ENCODE results near the gene BAZ1B.
"Not testable (repeated sequence)": the region's sequence is repeated elsewhere in the genome, so short reads cannot be mapped to it uniquely, and the experiment has no call there.

The BAZ1B gene

DNA sequence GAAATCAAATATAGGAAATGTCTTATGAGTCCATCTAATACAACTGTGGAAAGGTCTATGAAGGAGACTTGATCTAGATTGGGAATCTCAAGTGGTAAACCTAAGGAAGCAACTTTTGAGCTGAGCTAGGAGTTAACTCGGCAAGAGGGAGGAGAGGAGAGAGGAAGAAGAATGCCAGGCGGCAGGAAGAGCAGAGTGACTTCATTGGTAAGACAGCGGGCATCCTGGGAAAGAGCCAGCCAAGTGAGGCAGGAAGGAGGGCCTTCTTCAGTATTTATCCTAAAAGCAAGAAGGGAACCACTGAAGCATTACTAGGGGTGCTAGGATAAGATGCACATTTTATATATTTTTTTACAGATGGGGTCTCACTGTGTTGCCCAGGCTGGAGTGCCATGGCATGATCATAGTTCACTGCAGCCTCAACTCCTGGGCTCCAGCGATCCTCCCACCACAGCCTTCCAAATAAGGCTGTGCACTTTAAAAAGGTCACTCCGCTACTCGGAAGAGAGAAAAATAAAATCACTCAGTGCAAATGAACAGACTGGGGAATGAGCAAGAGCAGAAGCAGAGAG is 33.4 kb upstream of the BAZ1B start:
- DNase-seq (ENCODE audit: insufficient read length, low spot score), result no peak
- no peak for FAIRE-seq
- TF ChIP-seq, protein P1, sequence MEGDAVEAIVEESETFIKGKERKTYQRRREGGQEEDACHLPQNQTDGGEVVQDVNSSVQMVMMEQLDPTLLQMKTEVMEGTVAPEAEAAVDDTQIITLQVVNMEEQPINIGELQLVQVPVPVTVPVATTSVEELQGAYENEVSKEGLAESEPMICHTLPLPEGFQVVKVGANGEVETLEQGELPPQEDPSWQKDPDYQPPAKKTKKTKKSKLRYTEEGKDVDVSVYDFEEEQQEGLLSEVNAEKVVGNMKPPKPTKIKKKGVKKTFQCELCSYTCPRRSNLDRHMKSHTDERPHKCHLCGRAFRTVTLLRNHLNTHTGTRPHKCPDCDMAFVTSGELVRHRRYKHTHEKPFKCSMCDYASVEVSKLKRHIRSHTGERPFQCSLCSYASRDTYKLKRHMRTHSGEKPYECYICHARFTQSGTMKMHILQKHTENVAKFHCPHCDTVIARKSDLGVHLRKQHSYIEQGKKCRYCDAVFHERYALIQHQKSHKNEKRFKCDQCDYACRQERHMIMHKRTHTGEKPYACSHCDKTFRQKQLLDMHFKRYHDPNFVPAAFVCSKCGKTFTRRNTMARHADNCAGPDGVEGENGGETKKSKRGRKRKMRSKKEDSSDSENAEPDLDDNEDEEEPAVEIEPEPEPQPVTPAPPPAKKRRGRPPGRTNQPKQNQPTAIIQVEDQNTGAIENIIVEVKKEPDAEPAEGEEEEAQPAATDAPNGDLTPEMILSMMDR (IDR thresholded peaks at IDR 0.05; ENCODE audit: insufficient read depth, missing control alignments), result no peak

DNA sequence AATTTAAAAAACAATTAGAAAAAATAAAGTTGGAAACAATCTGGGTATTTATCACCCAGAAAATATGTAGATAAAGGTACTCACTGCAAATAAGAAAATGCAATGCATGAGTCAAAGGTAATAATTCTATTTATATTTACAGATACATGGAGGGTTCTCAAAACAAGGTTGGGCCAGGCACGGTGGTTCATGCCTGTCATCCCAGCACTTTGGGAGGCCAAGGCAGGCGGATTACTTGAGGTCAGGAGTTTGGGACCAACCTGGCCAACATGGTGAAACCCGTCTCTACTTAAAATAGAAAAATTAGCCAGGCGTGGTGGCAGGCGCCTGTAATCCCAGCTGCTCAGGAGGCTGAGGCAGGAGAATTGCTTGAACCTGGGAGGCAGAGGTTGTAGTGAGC is 28.0 kb upstream of the BAZ1B start:
- FAIRE-seq; DNase-seq (ENCODE audit: insufficient read length, low spot score): not testable (repeated sequence)

DNA sequence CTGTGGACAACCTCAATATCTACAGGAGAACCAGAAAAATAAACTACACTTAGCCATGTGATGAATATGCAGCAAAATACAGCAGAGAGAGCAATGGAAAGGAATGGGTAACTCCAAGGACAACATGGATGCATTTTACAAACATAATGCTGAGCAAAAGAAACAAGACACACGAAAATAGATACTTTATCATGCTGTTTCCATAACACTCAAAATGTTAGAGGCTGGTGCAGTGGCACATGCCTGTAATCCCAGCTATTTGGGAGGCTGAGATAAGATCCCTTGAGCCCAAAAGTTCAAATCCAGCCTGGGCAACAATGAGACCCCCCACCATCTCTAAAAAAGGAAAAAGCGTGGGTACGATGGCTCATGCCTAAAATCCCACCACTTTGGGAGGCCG is 27.1 kb upstream of the BAZ1B start:
- DNase-seq (ENCODE audit: insufficient read length, low spot score) (no peak), FAIRE-seq (no peak)
- TF ChIP-seq, protein P1 (IDR thresholded peaks at IDR 0.05; ENCODE audit: insufficient read depth, missing control alignments), result no peak

DNA sequence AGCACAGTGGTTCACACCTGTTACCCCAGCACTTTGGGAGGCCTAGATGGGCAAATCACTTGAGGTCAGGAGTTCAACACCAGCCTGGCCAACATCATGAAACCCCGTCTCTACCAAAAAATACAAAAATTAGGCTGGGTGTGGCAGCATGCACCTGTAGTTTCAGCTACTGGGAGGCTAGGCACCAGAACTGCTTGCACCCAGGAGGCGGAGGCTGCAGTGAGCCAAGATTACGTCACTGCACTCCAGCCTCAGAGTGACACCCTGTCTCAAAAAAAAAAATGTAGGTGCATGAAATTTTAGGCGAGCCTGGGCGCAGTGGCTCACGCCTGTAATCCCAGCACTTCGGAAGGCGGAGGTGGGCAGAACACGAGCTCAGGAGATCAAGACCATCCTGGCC is 25.7 kb upstream of the BAZ1B start:
- no peak for FAIRE-seq
- TF ChIP-seq, protein P1 (IDR thresholded peaks at IDR 0.05; ENCODE audit: insufficient read depth, missing control alignments), result no peak
- no peak for DNase-seq (ENCODE audit: insufficient read length, low spot score)

DNA sequence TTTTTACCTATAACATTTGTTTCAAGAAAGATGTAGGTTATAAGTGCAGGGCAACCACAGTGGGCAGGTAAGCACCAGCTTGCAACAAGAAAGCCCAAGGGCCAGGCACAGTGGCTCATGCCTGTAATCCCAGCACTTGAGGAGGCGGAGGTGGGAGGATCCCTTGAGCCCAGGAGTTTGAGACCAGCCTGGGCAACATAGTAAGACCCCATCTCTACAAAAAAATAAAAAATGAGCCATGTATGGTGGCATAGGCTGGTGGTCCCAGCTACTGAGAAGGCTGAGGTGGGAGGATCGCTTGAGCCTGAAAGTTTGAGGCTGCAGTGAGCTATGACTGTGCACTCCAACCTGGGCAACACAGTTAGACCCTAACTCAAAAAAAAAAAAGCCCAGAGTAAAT is 22.6 kb upstream of the BAZ1B start:
- DNase-seq (ENCODE audit: insufficient read length, low spot score) (no peak), FAIRE-seq (no peak)
- TF ChIP-seq, protein P1 (IDR thresholded peaks at IDR 0.05; ENCODE audit: insufficient read depth, missing control alignments), result no peak

DNA sequence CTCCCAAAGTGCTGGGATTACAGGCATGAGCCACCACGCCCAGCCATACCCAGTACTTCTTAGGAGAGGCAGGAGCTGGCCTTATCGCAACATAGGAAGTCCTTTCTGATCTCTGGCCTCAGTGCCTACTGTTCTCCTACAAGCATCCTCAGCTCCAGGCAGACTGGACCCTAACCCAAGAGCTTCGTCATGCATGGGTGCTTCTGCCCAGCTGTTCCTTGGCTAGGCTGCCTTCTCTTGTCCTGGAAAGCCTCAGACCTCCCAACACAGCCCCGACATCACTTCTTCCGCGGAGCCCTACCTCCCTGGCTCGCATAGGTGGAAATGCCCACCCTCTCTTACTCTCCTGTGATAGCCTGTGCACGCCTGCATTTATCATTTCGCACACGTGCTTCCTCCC is 19.6 kb upstream of the BAZ1B start:
- FAIRE-seq (no peak), DNase-seq (ENCODE audit: insufficient read length, low spot score) (no peak)
- TF ChIP-seq, protein P1 (IDR thresholded peaks at IDR 0.05; ENCODE audit: insufficient read depth, missing control alignments), result no peak

DNA sequence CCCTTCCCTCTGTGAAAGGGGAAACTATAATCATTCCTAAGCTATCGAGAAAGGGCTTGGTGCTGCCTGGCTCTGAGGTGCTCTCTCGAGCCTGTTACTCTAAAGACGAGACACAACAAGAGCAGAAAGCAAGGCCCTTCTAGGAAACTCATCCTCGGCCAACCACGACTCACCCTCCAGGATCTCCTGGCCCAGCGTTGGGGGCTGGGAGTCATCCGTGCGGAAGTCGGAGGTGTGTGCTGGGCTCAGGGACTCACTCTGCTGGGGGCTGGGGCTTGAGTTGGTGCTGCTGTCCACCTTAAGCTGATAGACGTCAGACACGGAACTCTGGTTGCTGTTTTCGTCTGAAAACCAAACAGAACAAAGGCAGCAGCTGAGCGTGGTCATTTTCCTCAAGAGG is 17.6 kb upstream of the BAZ1B start:
- TF ChIP-seq, protein P1 (IDR thresholded peaks at IDR 0.05; ENCODE audit: insufficient read depth, missing control alignments), result no peak
- DNase-seq (ENCODE audit: insufficient read length, low spot score) (no peak), FAIRE-seq (no peak)

DNA sequence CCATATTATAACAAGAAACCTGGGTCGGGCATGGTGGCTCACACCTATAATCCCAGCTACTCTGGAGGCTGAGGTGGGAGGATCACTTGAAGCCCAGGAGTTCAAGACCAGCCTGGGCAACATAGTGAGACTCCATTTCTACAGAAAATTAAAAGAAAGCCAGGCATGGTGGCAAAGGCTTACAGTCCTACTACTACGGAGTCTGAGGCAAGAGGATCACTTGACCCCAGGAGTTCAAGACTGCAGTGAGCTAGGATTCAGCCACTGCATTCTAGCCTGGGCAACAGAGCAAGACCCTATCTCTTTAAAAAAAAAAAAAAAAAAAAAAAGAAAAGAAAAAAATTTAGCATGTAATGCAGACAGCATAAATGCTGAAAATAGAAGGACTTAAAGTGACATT is 16.4 kb upstream of the BAZ1B start:
- not testable (repeated sequence) for FAIRE-seq

More for the DNA sequence above, 16.4 kb upstream of the BAZ1B start:
- not testable (repeated sequence) for DNase-seq (ENCODE audit: insufficient read length, low spot score)

Data from D721Med (cell line).